ENCODE results near the gene PRIM2. TPM values are rescaled to one million over a fixed set of nuclear protein-coding genes. Genes with fewer than 3 reads are reported as not detected.
A peak's percentile ranks its signal among the peaks of the same experiment; 100 is the strongest.

PRIM2 gene
- total and polyA plus RNA-seq, 2 experiments from 2014 or later: 5.1 to 17.3 TPM

DNA sequence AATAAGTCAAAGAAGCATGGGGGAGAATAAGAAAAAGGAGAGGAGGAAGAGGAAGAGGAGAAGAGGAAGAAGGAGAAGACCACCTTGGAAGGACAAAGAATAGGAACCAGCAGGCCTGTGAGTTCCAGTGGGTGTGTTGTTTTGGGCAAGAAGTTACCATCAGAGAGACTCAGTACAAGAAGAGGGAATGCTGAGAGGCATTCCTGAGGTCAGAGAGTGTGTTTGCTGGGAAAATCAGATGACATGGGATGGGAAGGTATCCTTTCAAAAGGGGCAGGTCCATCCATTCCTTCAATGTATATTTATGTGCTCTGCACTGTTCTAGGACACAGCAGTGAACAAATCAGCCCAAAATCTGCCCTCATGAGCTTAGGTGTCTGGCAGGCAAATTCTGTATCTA, 40.5 kb upstream of the PRIM2 start:
- Histone ChIP-seq H3K27ac (no peak overlapping the region), H3K9me3 (ENCODE audit: low read depth) (no peaks in the 10 kb centered on the region), H3K36me3 (replicated peaks; ENCODE audit: insufficient read depth, low read depth) (no peaks in the 10 kb centered on the region), H3K27me3 (no peaks in the 10 kb centered on the region), H3K79me2 (no peaks in the 10 kb centered on the region), H4K20me1 (ENCODE audit: insufficient read depth, poor library complexity, severe bottlenecking) (no peaks in the 10 kb centered on the region), H3K4me3 (no peak overlapping the region), H2AFZ (no peak overlapping the region), H3K4me1 (ENCODE audit: insufficient read depth) (no peaks in the 10 kb centered on the region), H3K9me2 (replicated peaks; ENCODE audit: insufficient read depth) (no peaks in the 10 kb centered on the region), H3K4me2 (no peak overlapping the region)
- DNase-seq (ENCODE audit: low spot score): no peak
- TF ChIP-seq, protein P1, sequence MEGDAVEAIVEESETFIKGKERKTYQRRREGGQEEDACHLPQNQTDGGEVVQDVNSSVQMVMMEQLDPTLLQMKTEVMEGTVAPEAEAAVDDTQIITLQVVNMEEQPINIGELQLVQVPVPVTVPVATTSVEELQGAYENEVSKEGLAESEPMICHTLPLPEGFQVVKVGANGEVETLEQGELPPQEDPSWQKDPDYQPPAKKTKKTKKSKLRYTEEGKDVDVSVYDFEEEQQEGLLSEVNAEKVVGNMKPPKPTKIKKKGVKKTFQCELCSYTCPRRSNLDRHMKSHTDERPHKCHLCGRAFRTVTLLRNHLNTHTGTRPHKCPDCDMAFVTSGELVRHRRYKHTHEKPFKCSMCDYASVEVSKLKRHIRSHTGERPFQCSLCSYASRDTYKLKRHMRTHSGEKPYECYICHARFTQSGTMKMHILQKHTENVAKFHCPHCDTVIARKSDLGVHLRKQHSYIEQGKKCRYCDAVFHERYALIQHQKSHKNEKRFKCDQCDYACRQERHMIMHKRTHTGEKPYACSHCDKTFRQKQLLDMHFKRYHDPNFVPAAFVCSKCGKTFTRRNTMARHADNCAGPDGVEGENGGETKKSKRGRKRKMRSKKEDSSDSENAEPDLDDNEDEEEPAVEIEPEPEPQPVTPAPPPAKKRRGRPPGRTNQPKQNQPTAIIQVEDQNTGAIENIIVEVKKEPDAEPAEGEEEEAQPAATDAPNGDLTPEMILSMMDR (IDR thresholded peaks at IDR 0.05; ENCODE audit: poor library complexity): no peak
- TF ChIP-seq EZH2 (IDR thresholded peaks at IDR 0.05; ENCODE audit: borderline replicate concordance) (no peak), EZH2phosphoT487 (IDR thresholded peaks at IDR 0.05; ENCODE audit: low read depth, severe bottlenecking, unreplicated experiment) (no peak)

DNA sequence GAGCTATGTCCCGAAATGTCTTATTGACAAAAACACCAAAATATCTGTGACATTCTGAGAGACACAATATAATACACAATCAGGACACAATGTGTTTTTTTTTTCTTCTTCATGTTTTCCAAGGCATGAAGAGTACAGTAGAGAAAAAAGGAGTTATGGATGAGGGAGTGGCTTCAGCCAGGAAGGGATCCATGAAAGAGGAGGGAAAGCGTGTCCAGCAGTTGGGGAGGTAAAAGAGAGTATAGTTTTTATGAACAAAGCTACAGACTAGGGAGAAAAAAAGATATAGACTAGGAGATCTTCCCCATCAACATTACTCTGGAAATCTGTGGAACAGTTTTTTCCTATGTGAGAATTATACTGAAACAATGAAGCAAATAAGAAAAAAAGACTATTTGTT, 38.9 kb upstream of the PRIM2 start:
- WGBS (ENCODE audit: low lambda C conversion rate, missing lambda C conversion rate): 94% methylated on average over 2 of the region's 2 CpGs
- H3K4me1 ChIP-seq (ENCODE audit: insufficient read depth): no peaks in the 10 kb centered on the region
- no peaks in the 10 kb centered on the region for H3K9me3 ChIP-seq (ENCODE audit: low read depth)
- H3K4me2 ChIP-seq: no peak overlapping the region
- H3K36me3 ChIP-seq (replicated peaks; ENCODE audit: insufficient read depth, low read depth): no peaks in the 10 kb centered on the region
- TF ChIP-seq, protein P1 (IDR thresholded peaks at IDR 0.05; ENCODE audit: poor library complexity): no peak
- TF ChIP-seq EZH2 (IDR thresholded peaks at IDR 0.05; ENCODE audit: borderline replicate concordance) (no peak), EZH2phosphoT487 (IDR thresholded peaks at IDR 0.05; ENCODE audit: low read depth, severe bottlenecking, unreplicated experiment) (no peak)
- H3K4me3 ChIP-seq: no peak overlapping the region
- no peak overlapping the region for H3K27ac ChIP-seq
- no peaks in the 10 kb centered on the region for H3K9me2 ChIP-seq (replicated peaks; ENCODE audit: insufficient read depth)
- no peak overlapping the region for H2AFZ ChIP-seq
- H4K20me1 ChIP-seq (ENCODE audit: insufficient read depth, poor library complexity, severe bottlenecking): no peaks in the 10 kb centered on the region
- H3K27me3 ChIP-seq: no peaks in the 10 kb centered on the region
- DNase-seq (ENCODE audit: low spot score): no peak
- H3K79me2 ChIP-seq: no peaks in the 10 kb centered on the region

DNA sequence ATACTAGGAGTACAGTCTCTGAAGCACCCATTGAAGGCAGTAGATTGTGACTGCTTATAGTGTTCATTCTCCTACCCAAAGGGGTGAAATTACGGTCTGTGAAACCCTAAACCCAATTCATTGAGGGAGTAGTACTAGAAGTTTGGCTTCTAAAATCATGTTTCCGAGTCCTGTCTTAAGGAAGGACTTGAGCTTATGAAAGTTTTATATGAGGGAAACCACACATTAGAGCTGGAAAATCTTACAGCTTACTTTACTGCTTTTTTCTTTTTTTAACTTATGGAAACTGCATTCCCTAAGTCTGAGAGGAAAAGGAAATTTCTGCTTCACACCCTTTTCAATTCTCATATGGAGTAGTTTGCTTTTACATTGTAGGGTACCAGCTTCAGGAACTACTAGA, 38.4 kb upstream of the PRIM2 start:
- H3K9me2 ChIP-seq (replicated peaks; ENCODE audit: insufficient read depth): no peaks in the 10 kb centered on the region
- H3K4me3 ChIP-seq: no peak overlapping the region
- H3K36me3 ChIP-seq (replicated peaks; ENCODE audit: insufficient read depth, low read depth): no peaks in the 10 kb centered on the region
- WGBS (ENCODE audit: low lambda C conversion rate, missing lambda C conversion rate): 94% methylated on average over 2 of the region's 2 CpGs
- no peak for DNase-seq (ENCODE audit: low spot score)
- no peaks in the 10 kb centered on the region for H3K9me3 ChIP-seq (ENCODE audit: low read depth)
- H3K4me2 ChIP-seq: no peak overlapping the region
- no peak overlapping the region for H3K27ac ChIP-seq
- no peaks in the 10 kb centered on the region for H3K4me1 ChIP-seq (ENCODE audit: insufficient read depth)
- no peaks in the 10 kb centered on the region for H3K79me2 ChIP-seq
- H4K20me1 ChIP-seq (ENCODE audit: insufficient read depth, poor library complexity, severe bottlenecking): no peaks in the 10 kb centered on the region
- no peak overlapping the region for H2AFZ ChIP-seq
- no peaks in the 10 kb centered on the region for H3K27me3 ChIP-seq
- TF ChIP-seq EZH2phosphoT487 (IDR thresholded peaks at IDR 0.05; ENCODE audit: low read depth, severe bottlenecking, unreplicated experiment) (no peak), EZH2 (IDR thresholded peaks at IDR 0.05; ENCODE audit: borderline replicate concordance) (no peak)
- TF ChIP-seq, protein P1 (IDR thresholded peaks at IDR 0.05; ENCODE audit: poor library complexity): no peak

DNA sequence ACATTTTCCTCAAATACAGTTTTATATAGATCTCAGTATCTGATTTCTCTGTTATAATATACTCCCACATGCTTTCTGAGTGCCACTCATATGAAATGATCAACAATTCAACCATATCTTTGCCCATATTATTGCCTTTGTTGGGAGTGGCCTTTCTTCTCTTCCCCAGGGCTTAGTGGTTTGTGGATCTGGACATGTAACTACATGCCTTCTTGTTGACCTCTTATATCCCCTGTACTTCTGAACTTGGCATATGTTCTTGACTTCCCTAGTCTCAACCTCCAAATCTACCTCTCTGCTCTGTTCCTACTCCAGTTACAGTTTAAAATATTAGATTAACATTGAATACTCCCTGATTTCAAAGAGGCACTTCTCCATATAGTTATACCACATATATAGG, 34.3 kb upstream of the PRIM2 start:
- no peak overlapping the region for H2AFZ ChIP-seq
- H3K4me1 ChIP-seq (ENCODE audit: insufficient read depth): no peaks in the 10 kb centered on the region
- no peaks in the 10 kb centered on the region for H4K20me1 ChIP-seq (ENCODE audit: insufficient read depth, poor library complexity, severe bottlenecking)
- H3K36me3 ChIP-seq (replicated peaks; ENCODE audit: insufficient read depth, low read depth): no peaks in the 10 kb centered on the region
- H3K4me3 ChIP-seq: no peak overlapping the region
- no peak overlapping the region for H3K4me2 ChIP-seq
- no peaks in the 10 kb centered on the region for H3K27me3 ChIP-seq
- TF ChIP-seq, protein P1 (IDR thresholded peaks at IDR 0.05; ENCODE audit: poor library complexity): no peak
- TF ChIP-seq EZH2 (IDR thresholded peaks at IDR 0.05; ENCODE audit: borderline replicate concordance): no peak
- no peak for TF ChIP-seq EZH2phosphoT487 (IDR thresholded peaks at IDR 0.05; ENCODE audit: low read depth, severe bottlenecking, unreplicated experiment)
- no peaks in the 10 kb centered on the region for H3K9me3 ChIP-seq (ENCODE audit: low read depth)
- no peaks in the 10 kb centered on the region for H3K79me2 ChIP-seq
- DNase-seq (ENCODE audit: low spot score): no peak
- H3K27ac ChIP-seq: peak overlapping the region; percentile 51
- no peaks in the 10 kb centered on the region for H3K9me2 ChIP-seq (replicated peaks; ENCODE audit: insufficient read depth)

Measured in hepatocyte (in vitro differentiated cells).